GM21576 (cell line): Measurements from ENCODE around the gene SOX18.
"Not testable (repeated sequence)": the region's sequence is repeated elsewhere in the genome, so short reads cannot be mapped to it uniquely, and the experiment has no call there.

ENCODE experiments used
- ATAC-seq: cut with Tn5 transposase; IDR thresholded peaks from one replicate; pipeline ENCODE4 v1.9.1; 2021; ENCODE audit warnings: mild to moderate bottlenecking, moderate library complexity; ENCODE audit not compliant: unreplicated experiment

SOX18 gene

GRCh38 chr20:64049060-64049877 lies at the start of gene SOX18:
Gene SOX18 (minus strand): TSS chr20:64049639. CDS start chr20:64049516, 123 bp downstream.
- ATAC-seq, result no peak

GRCh38 chr20:64098471-64099013 lies 49.1 kb upstream of the SOX18 start:
- no peak for ATAC-seq

GRCh38 chr20:64096535-64096934 lies 47.1 kb upstream of the SOX18 start:
- no peak for ATAC-seq

GRCh38 chr20:64095927-64096326 lies 46.5 kb upstream of the SOX18 start:
- ATAC-seq, result no peak

- ATAC-seq, result no peak
Measured at GRCh38 chr20:64095455-64095854, 46.0 kb upstream of the SOX18 start.

- no peak for ATAC-seq
Measured at GRCh38 chr20:64093013-64093503, 43.6 kb upstream of the SOX18 start.

GRCh38 chr20:64092258-64093012 lies 43.0 kb upstream of the SOX18 start:
- ATAC-seq, result no peak

GRCh38 chr20:64091770-64092169 lies 42.3 kb upstream of the SOX18 start:
- no peak for ATAC-seq

- ATAC-seq, result no peak
Measured at GRCh38 chr20:64091340-64091739, 41.9 kb upstream of the SOX18 start.

GRCh38 chr20:64090165-64090564 lies 40.7 kb upstream of the SOX18 start:
- ATAC-seq, result no peak

- not testable (repeated sequence) for ATAC-seq
Measured at GRCh38 chr20:64088586-64088985, 39.1 kb upstream of the SOX18 start.

GRCh38 chr20:64087226-64087825 lies 37.9 kb upstream of the SOX18 start:
- not testable (repeated sequence) for ATAC-seq

- ATAC-seq, result no peak
Measured at GRCh38 chr20:64086801-64087200, 37.4 kb upstream of the SOX18 start.

GRCh38 chr20:64084685-64085152 lies 35.3 kb upstream of the SOX18 start:
- no peak for ATAC-seq

GRCh38 chr20:64083804-64084684 lies 34.6 kb upstream of the SOX18 start, which contains the start of gene LKAAEAR1:
Gene LKAAEAR1 (minus strand): TSS chr20:64084398. CDS start chr20:64084219, 179 bp downstream.
- ATAC-seq, result no peak

GRCh38 chr20:64083378-64083803 lies 34.0 kb upstream of the SOX18 start:
- ATAC-seq, result no peak

- no peak for ATAC-seq
Measured at GRCh38 chr20:64082820-64083377, 33.5 kb upstream of the SOX18 start.

- no peak for ATAC-seq
Measured at GRCh38 chr20:64082126-64082731, 32.8 kb upstream of the SOX18 start.

GRCh38 chr20:64081624-64081964 lies 32.2 kb upstream of the SOX18 start:
- no peak for ATAC-seq
